Stimulated activated CD4-positive, alpha-beta T cell treated with anti-CD3 and anti-CD28 coated beads, Interleukin-12 subunit alpha, Interleukin-12 subunit beta, amount 100 ng/mL, for 4 hours (primary cell): Measurements from ENCODE around the gene MEG3.

ENCODE experiments used
- DNase-seq: peaks from one replicate; pipeline ENCODE4 v3.0.0-alpha.2; 2020

MEG3 gene

DNA sequence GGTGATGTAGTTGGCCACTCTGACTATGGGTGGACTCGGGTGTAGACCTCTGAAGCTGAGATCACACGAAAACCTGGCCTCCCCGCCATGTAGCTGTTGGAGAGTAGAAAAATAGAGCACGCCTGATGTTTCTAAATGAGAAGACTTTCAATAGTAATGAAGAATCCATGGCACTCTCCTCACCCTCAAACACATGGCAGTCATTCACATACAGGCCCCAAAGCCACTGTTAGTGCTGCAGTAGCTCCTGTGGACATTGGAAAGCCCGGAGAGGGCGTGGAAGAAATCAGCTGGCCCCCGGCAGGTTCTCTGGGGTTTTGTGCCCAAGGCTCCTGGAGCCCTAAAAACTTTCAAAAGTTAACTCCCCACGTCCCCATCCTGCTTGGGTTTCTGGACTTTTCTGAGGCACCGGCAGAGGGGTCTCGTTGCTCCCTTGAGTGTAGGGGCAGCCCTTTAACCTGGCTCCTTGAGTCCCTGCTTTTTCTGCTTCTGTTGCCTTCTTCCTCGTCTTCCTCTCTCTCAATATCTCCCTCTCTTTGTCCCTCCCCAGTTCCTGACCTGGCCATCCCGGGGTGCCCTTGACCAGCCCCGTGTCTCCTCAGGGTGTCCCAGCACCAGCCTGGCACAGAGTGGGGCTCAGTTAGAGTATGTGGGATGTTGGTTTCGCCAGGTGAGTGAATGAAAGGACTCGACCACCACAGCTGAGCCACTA is 8.3 kb downstream of the MEG3 start:
- no peak for DNase-seq

- no peak for DNase-seq
Observed at GRCh38 chr14:100834794-100835547, 9.1 kb downstream of the MEG3 start.

GRCh38 chr14:100835548-100836310 is 9.8 kb downstream of the MEG3 start:
- no peak for DNase-seq

GRCh38 chr14:100836311-100836805 is 10.4 kb downstream of the MEG3 start:
- no peak for DNase-seq

DNA sequence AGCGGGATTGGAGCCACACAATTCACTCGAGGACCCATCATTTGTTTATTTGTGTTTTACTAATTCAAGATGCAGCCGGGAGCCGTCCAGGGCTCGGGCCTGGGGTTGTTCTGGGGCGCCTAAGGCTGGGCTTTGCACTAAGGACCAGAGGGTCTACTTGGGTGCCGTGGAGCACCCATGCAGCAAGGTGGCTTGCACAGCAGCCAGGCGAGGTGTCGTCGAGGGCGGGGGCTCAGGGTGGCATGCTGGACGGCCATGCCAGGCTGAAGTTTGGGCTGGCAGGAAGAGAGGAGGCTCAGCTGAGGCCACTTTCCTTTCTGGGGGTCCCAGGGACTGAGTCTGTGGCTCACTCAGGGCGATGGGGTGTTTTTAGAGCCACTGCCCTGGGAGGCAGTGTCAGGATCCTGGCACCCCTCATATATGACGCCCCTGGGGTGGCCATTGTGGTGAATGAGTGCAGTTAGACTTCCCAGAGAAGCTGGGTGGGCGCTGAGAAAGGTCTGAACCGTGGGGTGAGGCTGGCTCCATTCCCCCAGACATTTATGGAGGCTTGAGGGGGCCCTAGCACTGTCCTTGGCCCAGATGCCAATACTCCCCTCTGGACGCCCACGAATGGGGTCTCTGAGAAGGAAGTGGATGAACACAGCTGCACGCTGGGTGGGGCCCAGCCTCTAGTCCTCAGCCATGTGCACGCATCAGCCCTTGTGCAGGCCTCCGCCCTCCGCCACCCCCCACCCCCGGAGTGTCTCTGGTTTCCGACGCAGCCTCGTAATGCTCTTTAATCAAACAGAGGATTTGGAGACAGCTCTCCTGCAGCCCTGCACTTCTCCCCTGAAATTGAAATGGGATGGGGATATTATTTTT is 11.3 kb downstream of the MEG3 start:
- DNase-seq, result no peak

- DNase-seq, result no peak
Observed at GRCh38 chr14:100837805-100838350, 12.0 kb downstream of the MEG3 start.

- no peak for DNase-seq
Observed at GRCh38 chr14:100838493-100839314, 12.8 kb downstream of the MEG3 start.

DNA sequence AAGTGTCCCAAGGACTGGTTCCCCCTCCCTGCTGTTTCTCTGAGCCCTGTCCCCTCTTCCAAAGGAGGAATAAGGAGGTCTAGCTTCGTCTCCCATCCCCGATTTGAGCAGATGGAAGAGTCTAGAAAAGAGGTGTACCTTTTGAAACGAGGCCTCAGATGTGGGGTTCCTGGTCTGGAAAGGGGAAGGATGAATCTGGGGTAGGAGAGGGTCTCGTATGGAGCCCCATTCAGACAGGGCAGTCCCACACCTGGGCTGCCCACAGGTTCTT is 13.3 kb downstream of the MEG3 start:
- no peak for DNase-seq

DNA sequence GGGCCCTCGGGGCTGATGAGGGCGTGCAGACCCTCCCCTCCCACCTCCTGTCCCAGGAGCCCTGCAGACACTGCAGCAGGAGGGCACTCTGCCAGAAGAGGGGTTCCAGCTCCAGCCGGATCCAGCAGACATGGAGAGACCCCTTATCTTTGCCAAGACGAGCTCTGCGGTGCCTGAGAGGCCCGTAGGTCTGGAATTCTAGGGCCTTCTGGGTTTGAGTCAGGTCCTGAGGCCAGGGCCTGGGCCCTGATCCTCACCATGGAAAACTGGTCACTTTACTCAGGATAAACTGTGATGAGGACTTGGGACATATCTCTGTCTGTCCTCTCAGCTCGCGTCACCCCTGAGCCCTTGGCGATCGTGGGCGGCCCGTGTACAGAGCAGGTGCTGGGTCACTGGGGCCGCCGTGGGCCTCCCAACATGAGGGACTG is 13.8 kb downstream of the MEG3 start:
- no peak for DNase-seq

GRCh38 chr14:100840286-100841065 is 14.6 kb downstream of the MEG3 start:
- DNase-seq, result no peak

- no peak for DNase-seq
Observed at GRCh38 chr14:100841066-100841760, 15.3 kb downstream of the MEG3 start.

DNA sequence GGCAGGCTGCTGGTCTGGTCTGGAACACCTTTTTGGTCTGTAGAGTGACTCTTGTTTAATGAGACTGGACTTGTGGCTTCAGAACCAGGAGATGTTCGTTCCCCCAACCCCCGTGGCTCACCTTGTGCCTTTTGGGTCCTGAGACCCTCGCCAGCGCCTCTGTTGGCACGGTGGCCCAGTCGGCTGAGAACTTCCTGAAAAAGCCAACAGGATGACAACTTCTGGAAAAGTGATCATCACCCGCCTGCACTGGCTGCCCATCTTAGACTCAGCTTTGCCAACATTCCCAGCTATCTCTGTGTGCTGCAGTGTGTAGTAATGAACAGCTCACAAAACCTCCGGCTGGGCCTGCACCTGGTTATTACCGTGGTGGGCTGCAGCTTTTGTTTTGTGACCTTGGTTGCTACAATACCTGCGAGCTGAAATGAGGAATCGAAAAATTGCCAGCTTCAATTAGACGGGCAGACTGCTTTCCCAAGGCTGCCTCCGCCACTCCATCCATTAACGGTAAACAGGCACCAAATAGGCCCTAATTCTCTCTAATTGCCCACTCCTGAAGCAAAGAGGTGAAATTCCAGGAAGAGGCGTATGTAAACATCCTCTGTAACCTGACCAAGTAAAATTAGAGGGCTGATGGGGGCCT is 16.0 kb downstream of the MEG3 start:
- DNase-seq, result no peak

DNA sequence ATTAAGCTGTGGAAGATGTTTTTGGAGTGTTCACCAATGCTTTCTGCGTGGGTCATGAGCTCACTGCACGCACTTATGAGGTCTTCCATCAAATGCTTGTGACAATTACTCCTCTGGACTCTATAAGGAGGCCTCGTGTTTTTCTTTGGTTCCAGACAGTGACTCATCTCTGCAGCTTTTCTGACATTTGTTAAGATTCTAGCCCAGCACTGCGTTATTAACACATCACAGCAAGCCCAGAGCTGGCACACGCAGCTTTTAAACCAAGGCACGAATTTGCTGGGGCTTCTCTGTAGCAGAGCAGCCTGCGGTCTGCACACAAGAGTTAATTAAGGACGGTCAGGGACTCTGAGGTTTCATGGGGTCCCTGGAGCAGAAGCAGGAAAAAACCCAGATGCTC is 16.9 kb downstream of the MEG3 start:
- DNase-seq, result no peak

- DNase-seq, result no peak
Observed at GRCh38 chr14:100844082-100844408, 18.1 kb downstream of the MEG3 start.

- DNase-seq, result no peak
Observed at GRCh38 chr14:100844421-100844820, 18.5 kb downstream of the MEG3 start.

DNA sequence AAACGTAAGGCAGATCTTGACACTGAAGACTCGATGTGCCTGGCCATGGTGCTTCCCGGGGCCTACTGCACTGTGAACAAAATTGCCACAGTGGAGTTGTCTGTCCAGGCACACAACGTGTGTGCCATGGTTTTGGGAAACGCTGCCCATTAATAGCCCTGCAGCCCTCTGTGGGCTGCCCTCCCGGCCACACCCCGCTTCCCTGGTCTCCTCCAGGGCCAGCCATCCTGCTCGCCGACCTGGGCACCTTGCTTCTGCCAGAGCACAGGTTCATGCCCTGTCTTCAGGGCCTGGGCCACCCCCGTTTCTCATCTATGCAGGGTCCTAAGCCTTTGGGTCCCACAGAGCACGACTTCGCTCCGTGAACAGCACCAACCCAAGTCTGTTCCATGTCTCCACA is 18.9 kb downstream of the MEG3 start:
- DNase-seq, result no peak

DNA sequence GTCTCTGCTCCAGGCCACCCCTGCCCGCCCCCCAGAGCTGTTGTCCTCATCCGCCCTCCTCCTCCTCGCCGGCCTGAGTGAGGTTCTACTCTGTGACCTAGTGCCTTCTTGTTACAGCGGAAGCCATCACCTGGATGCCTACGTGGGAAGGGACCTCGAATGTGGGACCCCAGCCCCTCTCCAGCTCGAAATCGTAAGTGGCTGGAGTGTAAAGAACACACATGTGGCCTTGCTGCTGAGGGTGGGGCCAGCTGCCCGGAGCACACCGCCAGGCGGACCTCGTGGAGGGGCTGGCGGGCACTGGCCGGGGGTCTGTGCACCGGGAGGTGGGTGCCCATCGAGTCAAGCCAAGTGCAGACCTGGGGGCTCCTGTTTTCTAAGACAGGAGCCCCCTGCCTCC is 19.4 kb downstream of the MEG3 start:
- no peak for DNase-seq

- no peak for DNase-seq
Observed at GRCh38 chr14:100846309-100846859, 20.5 kb downstream of the MEG3 start.

DNA sequence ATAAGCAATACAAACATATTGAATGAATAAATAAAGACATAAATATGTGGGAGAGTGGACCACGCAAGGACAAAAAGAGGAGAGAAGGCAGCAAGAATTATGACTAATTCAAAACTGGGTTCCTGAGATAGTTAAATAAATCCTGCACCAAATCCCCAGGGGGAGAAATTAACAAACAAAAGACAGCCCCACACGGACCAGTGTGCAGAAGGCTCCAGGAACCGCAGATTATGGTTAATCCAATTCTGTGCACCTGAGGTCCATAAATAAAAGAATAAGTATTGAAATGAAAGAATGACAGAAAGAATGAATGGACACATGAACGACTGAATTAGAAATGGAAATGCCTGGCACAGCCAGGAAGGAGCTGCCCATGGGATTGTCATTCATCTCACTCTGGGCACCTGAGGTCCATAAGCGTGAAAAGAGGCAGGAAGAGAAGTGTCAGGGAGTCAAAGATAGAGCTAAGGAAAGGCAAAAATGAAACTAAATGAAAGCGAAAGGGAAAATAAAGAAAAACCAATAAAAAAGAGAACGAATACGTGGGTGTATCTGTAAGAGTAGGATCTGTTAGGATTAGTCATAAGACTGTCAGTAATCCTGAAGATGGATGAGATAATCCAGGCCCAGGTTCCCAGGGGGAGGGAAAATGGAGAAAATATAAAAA is 23.3 kb downstream of the MEG3 start:
- no peak for DNase-seq
